Loucy (cell line): ENCODE results near the gene SNX14.

ENCODE experiments used
- H2AFZ ChIP-seq: fragments of 200-600 bp; sonication (generic); 2 replicates; pipeline ENCODE4 v1.6.0; 2016; ENCODE audit warnings: antibody characterized with exemption, mild to moderate bottlenecking, low read length, moderate library complexity
- H3F3A ChIP-seq: fragments of 200-600 bp; 2 replicates; pipeline ENCODE4 v1.6.0; 2016; ENCODE audit warnings: antibody characterized with exemption, low read depth, mild to moderate bottlenecking
- H3K27me3 ChIP-seq: fragments of 200-600 bp; sonication (generic); 2 replicates; pipeline ENCODE4 v1.6.1; 2014; ENCODE audit warnings: low read length, mild to moderate bottlenecking; ENCODE audit not compliant: insufficient read depth, poor library complexity, severe bottlenecking
- H3K36me3 ChIP-seq: fragments of 200-600 bp; sonication (generic); 2 replicates; pipeline ENCODE4 v1.6.1; 2016; ENCODE audit warnings: low read length; ENCODE audit not compliant: insufficient read depth
- H3K4me1 ChIP-seq: fragments of 200-600 bp; sonication (generic); 2 replicates; pipeline ENCODE4 v1.5.1; 2014; ENCODE audit warnings: low read length, mild to moderate bottlenecking; ENCODE audit not compliant: insufficient read depth, poor library complexity, severe bottlenecking
- H3K4me2 ChIP-seq: fragments of 200-600 bp; sonication (generic); 2 replicates; pipeline ENCODE4 v1.6.0; 2014; ENCODE audit warnings: antibody characterized with exemption, low read length, low read depth, mild to moderate bottlenecking; ENCODE audit not compliant: poor library complexity, severe bottlenecking
- H3K4me3 ChIP-seq: fragments of 200-600 bp; sonication (generic); 2 replicates; pipeline ENCODE4 v1.5.1; 2014; ENCODE audit warnings: low read length, mild to moderate bottlenecking, mixed read lengths; ENCODE audit not compliant: poor library complexity, severe bottlenecking
- H3K79me2 ChIP-seq: fragments of 200-600 bp; sonication (generic); 2 replicates; pipeline ENCODE4 v1.6.1; 2014; ENCODE audit warnings: low read length; ENCODE audit not compliant: insufficient read depth
- H3K9ac ChIP-seq: fragments of 200-600 bp; sonication (generic); 2 replicates; pipeline ENCODE4 v1.6.0; 2014; ENCODE audit warnings: mild to moderate bottlenecking, low read depth, low read length, moderate library complexity; ENCODE audit not compliant: poor library complexity, severe bottlenecking
- H3K9me2 ChIP-seq: fragments of 200-600 bp; sonication (generic); replicated peaks from 2 replicates; pipeline ENCODE4 v1.6.1; 2016; ENCODE audit warnings: low read depth, low read length, mixed read lengths
- H3K9me3 ChIP-seq: fragments of 200-600 bp; sonication (generic); 2 replicates; pipeline ENCODE4 v1.6.1; 2014; ENCODE audit warnings: mild to moderate bottlenecking, antibody characterized with exemption, low read length, low read depth; ENCODE audit not compliant: insufficient read depth
- H4K20me1 ChIP-seq: fragments of 200-600 bp; sonication (generic); 2 replicates; pipeline ENCODE4 v1.6.0; 2014; ENCODE audit warnings: antibody characterized with exemption, low read length, mild to moderate bottlenecking; ENCODE audit not compliant: insufficient read depth, poor library complexity, severe bottlenecking
- CTCF ChIP-seq: fragments of 200-600 bp; sonication (generic); conservative IDR thresholded peaks from 2 replicates; pipeline ENCODE4 v1.5.1; 2014; ENCODE audit warnings: mild to moderate bottlenecking, antibody characterized with exemption, low read length
- EZH2phosphoT487 ChIP-seq: fragments of 200-600 bp; IDR thresholded peaks from 2 replicates; pipeline ENCODE4 v1.6.1; 2018; ENCODE audit warnings: antibody characterized with exemption, mild to moderate bottlenecking, moderate library complexity, borderline replicate concordance

SNX14 gene

GRCh38 chr6:85593438-85594196, at the start of gene SNX14:
Gene SNX14 (minus strand): TSS chr6:85593858. CDS start chr6:85593718, 140 bp downstream.
- H3K9me2 ChIP-seq = no peaks in the 10 kb centered on the region
- TF ChIP-seq CTCF = no peak
- no peak for TF ChIP-seq EZH2phosphoT487
- peak within 1 kb of the TSS; percentile 85 for H3K9ac ChIP-seq
- peak within 1 kb of the TSS; percentile 94 for H3K4me3 ChIP-seq
- peaks cover 45% of the 10 kb centered on the region for H3K79me2 ChIP-seq
- H4K20me1 ChIP-seq = peaks cover 26% of the 10 kb centered on the region
- peak within 1 kb of the TSS; percentile 93 for H2AFZ ChIP-seq
- no peaks in the 10 kb centered on the region for H3K27me3 ChIP-seq
- H3K4me1 ChIP-seq = peaks cover 38% of the 10 kb centered on the region
- no peaks in the 10 kb centered on the region for H3K36me3 ChIP-seq
- H3F3A ChIP-seq = peaks cover 8% of the 10 kb centered on the region
- H3K4me2 ChIP-seq = peak within 1 kb of the TSS; percentile 85
- no peaks in the 10 kb centered on the region for H3K9me3 ChIP-seq

GRCh38 chr6:85642774-85643536, 49.3 kb upstream of the SNX14 start, which contains the start of gene SYNCRIP:
Gene SYNCRIP (minus strand): TSS chr6:85642886. CDS start chr6:85641439, 1,447 bp downstream.
- Histone ChIP-seq H3K79me2 (peaks cover 51% of the 10 kb centered on the region), H3K9ac (peak within 1 kb of the TSS; percentile 100), H3F3A (no peaks in the 10 kb centered on the region), H3K9me3 (no peaks in the 10 kb centered on the region), H3K4me2 (peak within 1 kb of the TSS; percentile 88), H2AFZ (peak within 1 kb of the TSS; percentile 84), H3K36me3 (peaks cover 32% of the 10 kb centered on the region), H3K9me2 (no peaks in the 10 kb centered on the region), H3K27me3 (peaks cover 8% of the 10 kb centered on the region), H4K20me1 (peaks cover 46% of the 10 kb centered on the region), H3K4me3 (peak within 1 kb of the TSS; percentile 97), H3K4me1 (peaks cover 25% of the 10 kb centered on the region)
- TF ChIP-seq EZH2phosphoT487 = no peak
- TF ChIP-seq CTCF = no peak

GRCh38 chr6:85641897-85642773, 48.5 kb upstream of the SNX14 start:
- Histone ChIP-seq H3K4me3 (peak overlapping the region; percentile 97), H3K9ac (peak overlapping the region; percentile 100), H3K4me2 (peak overlapping the region; percentile 88), H3F3A (no peaks in the 10 kb centered on the region), H3K4me1 (peaks cover 33% of the 10 kb centered on the region), H3K79me2 (peaks cover 59% of the 10 kb centered on the region), H3K27me3 (peaks cover 8% of the 10 kb centered on the region), H3K9me2 (no peaks in the 10 kb centered on the region), H3K36me3 (peaks cover 40% of the 10 kb centered on the region), H2AFZ (peak overlapping the region; percentile 69), H4K20me1 (peaks cover 54% of the 10 kb centered on the region), H3K9me3 (no peaks in the 10 kb centered on the region)
- no peak for TF ChIP-seq EZH2phosphoT487
- TF ChIP-seq CTCF = no peak
